DMS 273 (cell line): Measurements from ENCODE around the gene PARM1.

Experiments used
- DNase-seq: peaks from one replicate; lab custom pipeline; 2025; ENCODE audit not compliant: unreplicated experiment; lab: John Stamatoyannopoulos, UW

PARM1 gene

GRCh38 chr4:74941123-74941522 is 8.2 kb downstream of the PARM1 start:
- DNase-seq: no peak

GRCh38 chr4:74942251-74942917 is 9.5 kb downstream of the PARM1 start:
- no peak for DNase-seq

GRCh38 chr4:74942918-74943253 is 10.0 kb downstream of the PARM1 start:
- no peak for DNase-seq

GRCh38 chr4:74944354-74944793 is 11.5 kb downstream of the PARM1 start:
- no peak for DNase-seq

GRCh38 chr4:74946196-74946595 is 13.3 kb downstream of the PARM1 start:
- no peak for DNase-seq

- DNase-seq: no peak
Observed at GRCh38 chr4:74947798-74948197, 14.9 kb downstream of the PARM1 start.

- no peak for DNase-seq
Observed at GRCh38 chr4:74948236-74948635, 15.3 kb downstream of the PARM1 start.

GRCh38 chr4:74950200-74950599 is 17.3 kb downstream of the PARM1 start:
- DNase-seq: no peak

- no peak for DNase-seq
Observed at GRCh38 chr4:74950882-74951281, 18.0 kb downstream of the PARM1 start.

- no peak for DNase-seq
Observed at GRCh38 chr4:74953647-74954046, 20.7 kb downstream of the PARM1 start.

- no peak for DNase-seq
Observed at GRCh38 chr4:74958881-74959280, 26.0 kb downstream of the PARM1 start.

- DNase-seq: no peak
Observed at GRCh38 chr4:74961230-74961629, 28.3 kb downstream of the PARM1 start.

- no peak for DNase-seq
Observed at GRCh38 chr4:74962584-74962983, 29.7 kb downstream of the PARM1 start.

- DNase-seq: no peak
Observed at GRCh38 chr4:74964311-74964710, 31.4 kb downstream of the PARM1 start.

- no peak for DNase-seq
Observed at GRCh38 chr4:74967324-74967723, 34.4 kb downstream of the PARM1 start.

- no peak for DNase-seq
Observed at GRCh38 chr4:74968456-74969164, 35.7 kb downstream of the PARM1 start.

- DNase-seq: peak; percentile 90
Observed at GRCh38 chr4:74969507-74970474, 36.9 kb downstream of the PARM1 start.

GRCh38 chr4:74970577-74970976 is 37.7 kb downstream of the PARM1 start:
- DNase-seq: no peak

GRCh38 chr4:74971862-74972261 is 38.9 kb downstream of the PARM1 start:
- no peak for DNase-seq

- no peak for DNase-seq
Observed at GRCh38 chr4:74975082-74975481, 42.2 kb downstream of the PARM1 start.
